ENCODE results near the gene CCDC149.

The CCDC149 gene

GRCh38 chr4:24837781-24838180 is 75.1 kb downstream of the CCDC149 start:
- DNase-seq: no peak

- no peak for DNase-seq
Observed at GRCh38 chr4:24837336-24837735, 75.5 kb downstream of the CCDC149 start.

GRCh38 chr4:24836661-24837242 is 76.1 kb downstream of the CCDC149 start:
- no peak for DNase-seq

- no peak for DNase-seq
Observed at GRCh38 chr4:24835696-24836095, 77.1 kb downstream of the CCDC149 start.

GRCh38 chr4:24831637-24832036 is 81.2 kb downstream of the CCDC149 start:
- DNase-seq: no peak

- DNase-seq: no peak
Observed at GRCh38 chr4:24824720-24825119, 88.1 kb downstream of the CCDC149 start.

- no peak for DNase-seq
Observed at GRCh38 chr4:24820541-24820940, 92.3 kb downstream of the CCDC149 start.

- no peak for DNase-seq
Observed at GRCh38 chr4:24816797-24817196, 96.0 kb downstream of the CCDC149 start.

GRCh38 chr4:24813732-24814131 is 99.1 kb downstream of the CCDC149 start:
- no peak for DNase-seq

GRCh38 chr4:24810871-24811631 is 101.8 kb downstream of the CCDC149 start:
- no peak for DNase-seq

GRCh38 chr4:24809815-24810405 is 102.9 kb downstream of the CCDC149 start:
- DNase-seq: no peak

GRCh38 chr4:24809376-24809775 is 103.5 kb downstream of the CCDC149 start:
- DNase-seq: no peak

- no peak for DNase-seq
Observed at GRCh38 chr4:24808955-24809354, 103.9 kb downstream of the CCDC149 start.

GRCh38 chr4:24808261-24808660 is 104.6 kb downstream of the CCDC149 start:
- no peak for DNase-seq

GRCh38 chr4:24807611-24808010 is 105.2 kb downstream of the CCDC149 start:
- no peak for DNase-seq

- DNase-seq: no peak
Observed at GRCh38 chr4:24806206-24806990, 106.4 kb downstream of the CCDC149 start.

GRCh38 chr4:24805566-24805965 is 107.3 kb downstream of the CCDC149 start:
- no peak for DNase-seq

GRCh38 chr4:24805067-24805466 is 107.8 kb downstream of the CCDC149 start:
- no peak for DNase-seq

- DNase-seq: no peak
Observed at GRCh38 chr4:24802648-24803047, 110.2 kb downstream of the CCDC149 start.

GRCh38 chr4:24801136-24801855 is 111.5 kb downstream of the CCDC149 start:
- no peak for DNase-seq

GRCh38 chr4:24800325-24800895 is 112.4 kb downstream of the CCDC149 start:
- DNase-seq: no peak

GRCh38 chr4:24799544-24800324 is 113.1 kb downstream of the CCDC149 start:
- no peak for DNase-seq
